GM12872 (cell line): ENCODE measurements around the gene OPHN1.

Experiments
- CTCF ChIP-seq: IDR thresholded peaks from 3 replicates; pipeline ENCODE4 v1.5.1; 2011; ENCODE audit warnings: low read depth, mild to moderate bottlenecking, low read length, moderate library complexity; ENCODE audit not compliant: insufficient read depth

Gene OPHN1

GRCh38 chrX:68083510-68083909 is 349.8 kb downstream of the OPHN1 start:
- no peak for TF ChIP-seq CTCF

GRCh38 chrX:68079961-68080360 is 353.3 kb downstream of the OPHN1 start:
- no peak for TF ChIP-seq CTCF

GRCh38 chrX:68077378-68077777 is 355.9 kb downstream of the OPHN1 start:
- TF ChIP-seq CTCF, result no peak

GRCh38 chrX:68072041-68072440 is 361.3 kb downstream of the OPHN1 start:
- TF ChIP-seq CTCF, result no peak

- no peak for TF ChIP-seq CTCF
These were observed 372.1 kb downstream of the OPHN1 start for GRCh38 chrX:68061206-68061535.

GRCh38 chrX:68060506-68061205 is 372.6 kb downstream of the OPHN1 start:
- TF ChIP-seq CTCF, result no peak

GRCh38 chrX:68059469-68059868 is 373.8 kb downstream of the OPHN1 start:
- no peak for TF ChIP-seq CTCF
